ENCODE measurements around the gene NSUN4. TPM values are rescaled to one million over a fixed set of nuclear protein-coding genes. Genes with fewer than 3 reads are reported as not detected.

NSUN4 gene
- total and polyA plus RNA-seq, 9 of the 15 experiments (the other 6 are each of a cell fraction or from before 2014, with no cell fraction given) = 33.4 to 60.2 (median 46.3) TPM

DNA sequence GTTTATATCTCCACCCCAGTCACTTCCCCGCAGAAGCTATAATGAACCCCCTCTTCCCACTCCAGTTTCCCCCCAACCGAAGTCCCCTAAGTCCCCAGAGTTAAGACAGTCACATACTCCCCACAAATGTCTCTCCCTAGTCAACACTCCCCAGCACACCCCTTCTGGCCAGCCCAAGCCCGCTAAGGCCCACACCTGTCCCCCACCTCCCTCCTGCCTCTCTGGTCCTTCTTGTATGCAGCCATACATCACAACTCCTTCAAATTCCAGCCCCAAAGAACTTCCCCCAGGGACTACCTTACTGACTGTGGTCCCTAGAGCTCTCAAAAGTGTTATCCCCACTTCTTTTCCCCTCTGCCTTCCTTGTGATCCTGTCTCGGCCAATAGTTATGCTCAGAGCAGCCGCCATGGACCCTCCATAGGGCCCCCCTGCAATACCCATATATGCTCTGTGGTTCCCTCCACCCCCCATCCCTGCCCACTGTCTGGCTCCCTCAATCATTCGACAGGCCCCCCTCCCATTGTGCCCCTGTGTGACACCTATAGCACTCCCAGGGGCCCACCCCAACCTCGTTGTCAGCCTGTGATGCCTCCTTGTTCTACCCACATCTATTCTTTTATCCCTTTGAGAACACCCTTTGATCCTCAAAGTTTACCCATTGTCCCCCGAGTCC, 2.2 kb downstream of the NSUN4 start:
- Histone ChIP-seq H3K36me3 (ENCODE audit: control insufficient read depth, insufficient read depth, low read length) (peaks cover 62% of the 10 kb centered on the region), H3K4me3 (no peak overlapping the region), H3K4me1 (replicated peaks in 1 of 2; ENCODE audit: control insufficient read depth in 2 of 2, insufficient read depth in 2 of 2, low read length in 2 of 2) (peaks cover 28 to 29% of the 10 kb centered on the region in 2 experiments), H2AFZ (ENCODE audit: low read depth, low read length) (no peak overlapping the region), H3K27me3 (ENCODE audit: control insufficient read depth in 2 of 2, insufficient read depth in 2 of 2, low read length in 2 of 2) (no peaks in the 10 kb centered on the region), H3K4me2 (ENCODE audit: insufficient read depth, low read length) (no peak overlapping the region), H3K79me2 (ENCODE audit: control insufficient read depth, insufficient read depth, low read length) (peaks cover 53% of the 10 kb centered on the region), H3K27ac (ENCODE audit: extremely low read depth, low read depth, low read length) (no peak overlapping the region; the same call in 2 of the 3 replicates), H4K20me1 (replicated peaks; ENCODE audit: control insufficient read depth, insufficient read depth, low read length) (peaks cover 5% of the 10 kb centered on the region; the same call in 1 of the 2 replicates), H3K9ac (ENCODE audit: insufficient read depth in 1 of 2, low read depth in 2 of 2, low read length in 2 of 2) (peak overlapping the region; percentile 94 to 95; a peak in 2 of 4 replicates), H3K9me3 (replicated peaks; ENCODE audit: control insufficient read depth, insufficient read depth, low read depth, low read length) (no peaks in the 10 kb centered on the region), H3K9me1 (ENCODE audit: control insufficient read depth, insufficient read depth, low read length) (peaks cover 11% of the 10 kb centered on the region)
- ATAC-seq = no peak
- ChIA-PET CTCF (ENCODE audit: low intra/inter-chr PET ratio) (no interaction called here), POLR2A (interaction anchor here (0.6 to 4.0 kb wide), 9 partner anchors 9 to 242 kb away, joined by 3 to 18 read pairs (median 3); partner anchors contain the start of genes LRRC41 and UQCRH)
- WGBS (ENCODE audit: insufficient coverage, low coverage, missing lambda C conversion rate) = 91% methylated on average over 8 of the region's 8 CpGs
- TF ChIP-seq PHF21A (IDR thresholded peaks at IDR 0.05; ENCODE audit: borderline replicate concordance, low read depth) (no peak), MXI1 (IDR thresholded peaks at IDR 0.05; ENCODE audit: low read depth, low read length) (no peak), SNIP1 (IDR thresholded peaks at IDR 0.05; ENCODE audit: low read depth) (no peak)
- FAIRE-seq = no peak
- no TSS peak for BruUV-seq (replicated peaks)
- DNase-seq (ENCODE audit: extremely low read depth in 1 of 4, low spot score in 3 of 4) = no peak
- intact Hi-C loops (cut with micrococcal nuclease) (loop anchor here (10.0 kb wide), 1 partner anchor 58 kb away; no protein-coding TSS in a partner anchor), in situ Hi-C loops (cut with MboI) (no loop called here)

DNA sequence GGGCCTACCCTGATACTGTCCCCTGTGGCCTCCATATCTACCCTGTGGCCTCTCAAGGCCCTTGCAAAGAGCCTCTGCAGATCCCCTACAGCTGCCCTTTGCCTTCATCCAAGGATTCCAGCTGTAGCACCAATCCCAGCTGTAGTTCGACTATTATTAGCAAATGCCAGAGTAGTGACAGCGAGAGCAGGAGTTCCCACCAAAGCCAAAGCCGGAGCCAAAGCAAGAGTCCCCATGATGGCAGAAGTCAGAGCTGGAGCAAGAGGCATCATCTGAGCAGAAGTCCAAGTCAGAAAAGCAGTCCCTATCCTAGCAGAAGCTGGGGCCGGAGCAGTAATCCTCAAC, 2.7 kb downstream of the NSUN4 start:
- no peak for DNase-seq (ENCODE audit: extremely low read depth in 1 of 4, low spot score in 3 of 4)
- WGBS (ENCODE audit: insufficient coverage, low coverage, missing lambda C conversion rate) = 96% methylated on average over 4 of the region's 4 CpGs
- Histone ChIP-seq H3K9ac (ENCODE audit: insufficient read depth in 1 of 2, low read depth in 2 of 2, low read length in 2 of 2) (peak overlapping the region in 1 of 2 experiments; percentile 23; a peak in 1 of 4 replicates), H4K20me1 (replicated peaks; ENCODE audit: control insufficient read depth, insufficient read depth, low read length) (peaks cover 5% of the 10 kb centered on the region; the same call in 1 of the 2 replicates), H3K9me1 (ENCODE audit: control insufficient read depth, insufficient read depth, low read length) (peaks cover 11% of the 10 kb centered on the region), H3K36me3 (ENCODE audit: control insufficient read depth, insufficient read depth, low read length) (peaks cover 67% of the 10 kb centered on the region), H3K4me3 (no peak overlapping the region), H2AFZ (ENCODE audit: low read depth, low read length) (no peak overlapping the region), H3K9me3 (replicated peaks; ENCODE audit: control insufficient read depth, insufficient read depth, low read depth, low read length) (no peaks in the 10 kb centered on the region), H3K27ac (ENCODE audit: extremely low read depth, low read depth, low read length) (no peak overlapping the region), H3K79me2 (ENCODE audit: control insufficient read depth, insufficient read depth, low read length) (peaks cover 56% of the 10 kb centered on the region), H3K27me3 (ENCODE audit: control insufficient read depth in 2 of 2, insufficient read depth in 2 of 2, low read length in 2 of 2) (no peaks in the 10 kb centered on the region), H3K4me2 (ENCODE audit: insufficient read depth, low read length) (no peak overlapping the region), H3K4me1 (replicated peaks in 1 of 2; ENCODE audit: control insufficient read depth in 2 of 2, insufficient read depth in 2 of 2, low read length in 2 of 2) (peaks cover 27 to 31% of the 10 kb centered on the region in 2 experiments)
- no TSS peak for BruUV-seq (replicated peaks)
- no peak for FAIRE-seq
- intact Hi-C loops (cut with micrococcal nuclease) (loop anchor here (10.0 kb wide), 1 partner anchor 59 kb away; no protein-coding TSS in a partner anchor), in situ Hi-C loops (cut with MboI) (no loop called here)
- ChIA-PET CTCF (ENCODE audit: low intra/inter-chr PET ratio) (no interaction called here), POLR2A (interaction anchor here (0.8 to 2.2 kb wide), 7 partner anchors 8 to 124 kb away, joined by 3 to 11 read pairs (median 3); no protein-coding TSS in a partner anchor)
- no peak for ATAC-seq
- TF ChIP-seq MBD2 (IDR thresholded peaks at IDR 0.05; ENCODE audit: borderline replicate concordance, low read depth) (no peak), KDM2B (CRISPR knock-in tag; IDR thresholded peaks at IDR 0.05) (no peak), NR2C2 (CRISPR knock-in tag; IDR thresholded peaks at IDR 0.05) (no peak), NR2C2 (tag; IDR thresholded peaks at IDR 0.05) (no peak), ARID2 (IDR thresholded peaks at IDR 0.05) (no peak), PHTF2 (CRISPR knock-in tag; IDR thresholded peaks at IDR 0.05) (no peak), C11orf30 (IDR thresholded peaks at IDR 0.05; ENCODE audit: low read depth) (no peak), FOXJ2 (tag; IDR thresholded peaks at IDR 0.05) (no peak), HOXB6 (CRISPR knock-in tag; IDR thresholded peaks at IDR 0.05; ENCODE audit: borderline replicate concordance) (no peak), ZNF121 (CRISPR knock-in tag; conservative IDR thresholded peaks at IDR 0.05) (no peak), GTF2A2 (tag; IDR thresholded peaks at IDR 0.05) (no peak), ZNF75A (CRISPR knock-in tag; IDR thresholded peaks at IDR 0.05) (no peak), ZNF561 (CRISPR knock-in tag; conservative IDR thresholded peaks at IDR 0.05) (no peak)
- TF ChIP-seq, protein P1, sequence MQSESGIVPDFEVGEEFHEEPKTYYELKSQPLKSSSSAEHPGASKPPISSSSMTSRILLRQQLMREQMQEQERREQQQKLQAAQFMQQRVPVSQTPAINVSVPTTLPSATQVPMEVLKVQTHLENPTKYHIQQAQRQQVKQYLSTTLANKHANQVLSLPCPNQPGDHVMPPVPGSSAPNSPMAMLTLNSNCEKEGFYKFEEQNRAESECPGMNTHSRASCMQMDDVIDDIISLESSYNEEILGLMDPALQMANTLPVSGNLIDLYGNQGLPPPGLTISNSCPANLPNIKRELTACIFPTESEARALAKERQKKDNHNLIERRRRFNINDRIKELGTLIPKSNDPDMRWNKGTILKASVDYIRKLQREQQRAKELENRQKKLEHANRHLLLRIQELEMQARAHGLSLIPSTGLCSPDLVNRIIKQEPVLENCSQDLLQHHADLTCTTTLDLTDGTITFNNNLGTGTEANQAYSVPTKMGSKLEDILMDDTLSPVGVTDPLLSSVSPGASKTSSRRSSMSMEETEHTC (IDR thresholded peaks at IDR 0.05) = no peak
